ENCODE results near the gene CA10. TPM values are rescaled to one million over a fixed set of nuclear protein-coding genes. Genes with fewer than 3 reads are reported as not detected.

The CA10 gene
- total and polyA plus RNA-seq, 8 donors: 1.3 TPM; not detected in 7

DNA sequence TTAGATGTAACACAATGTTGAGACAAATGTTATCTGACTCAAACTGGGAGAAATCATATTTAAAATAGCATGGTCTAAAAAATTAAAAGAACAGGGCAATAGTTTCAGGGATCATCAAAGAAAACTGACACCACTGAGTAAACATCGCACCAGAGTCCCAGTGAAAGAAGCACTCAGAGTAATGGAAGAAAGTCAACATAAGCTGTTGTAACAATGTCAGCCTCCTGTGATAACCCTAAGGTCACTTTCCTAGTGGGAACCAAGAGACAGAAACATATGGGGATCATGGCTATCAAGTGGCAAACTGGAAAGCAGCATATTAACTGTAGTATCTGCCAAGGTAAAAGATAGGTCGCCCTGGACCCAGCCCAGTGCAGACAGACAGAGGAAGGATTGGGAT lies 160.8 kb downstream of the CA10 start:
- no peak overlapping the region for H3K4me3 ChIP-seq
- no peaks in the 10 kb centered on the region for H3K9me3 ChIP-seq
- H3K4me1 ChIP-seq: no peaks in the 10 kb centered on the region
- H3K27ac ChIP-seq: no peak overlapping the region
- no peak for DNase-seq
- no peaks in the 10 kb centered on the region for H3K36me3 ChIP-seq
- H3K27me3 ChIP-seq: no peaks in the 10 kb centered on the region
- 23 to 51% (median 36%) methylated on average over 2 of the region's 2 CpGs for WGBS, 5 donors
- intact Hi-C loops (cut with DNase I; ENCODE audit: low total_unique reads): no loop called here
- TF ChIP-seq POLR2AphosphoS5 (IDR thresholded peaks at IDR 0.05) (no peak), EP300 (IDR thresholded peaks at IDR 0.05) (no peak), POLR2A (IDR thresholded peaks at IDR 0.05) (no peak)
- TF ChIP-seq, protein P1, sequence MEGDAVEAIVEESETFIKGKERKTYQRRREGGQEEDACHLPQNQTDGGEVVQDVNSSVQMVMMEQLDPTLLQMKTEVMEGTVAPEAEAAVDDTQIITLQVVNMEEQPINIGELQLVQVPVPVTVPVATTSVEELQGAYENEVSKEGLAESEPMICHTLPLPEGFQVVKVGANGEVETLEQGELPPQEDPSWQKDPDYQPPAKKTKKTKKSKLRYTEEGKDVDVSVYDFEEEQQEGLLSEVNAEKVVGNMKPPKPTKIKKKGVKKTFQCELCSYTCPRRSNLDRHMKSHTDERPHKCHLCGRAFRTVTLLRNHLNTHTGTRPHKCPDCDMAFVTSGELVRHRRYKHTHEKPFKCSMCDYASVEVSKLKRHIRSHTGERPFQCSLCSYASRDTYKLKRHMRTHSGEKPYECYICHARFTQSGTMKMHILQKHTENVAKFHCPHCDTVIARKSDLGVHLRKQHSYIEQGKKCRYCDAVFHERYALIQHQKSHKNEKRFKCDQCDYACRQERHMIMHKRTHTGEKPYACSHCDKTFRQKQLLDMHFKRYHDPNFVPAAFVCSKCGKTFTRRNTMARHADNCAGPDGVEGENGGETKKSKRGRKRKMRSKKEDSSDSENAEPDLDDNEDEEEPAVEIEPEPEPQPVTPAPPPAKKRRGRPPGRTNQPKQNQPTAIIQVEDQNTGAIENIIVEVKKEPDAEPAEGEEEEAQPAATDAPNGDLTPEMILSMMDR (IDR thresholded peaks at IDR 0.05): no peak

DNA sequence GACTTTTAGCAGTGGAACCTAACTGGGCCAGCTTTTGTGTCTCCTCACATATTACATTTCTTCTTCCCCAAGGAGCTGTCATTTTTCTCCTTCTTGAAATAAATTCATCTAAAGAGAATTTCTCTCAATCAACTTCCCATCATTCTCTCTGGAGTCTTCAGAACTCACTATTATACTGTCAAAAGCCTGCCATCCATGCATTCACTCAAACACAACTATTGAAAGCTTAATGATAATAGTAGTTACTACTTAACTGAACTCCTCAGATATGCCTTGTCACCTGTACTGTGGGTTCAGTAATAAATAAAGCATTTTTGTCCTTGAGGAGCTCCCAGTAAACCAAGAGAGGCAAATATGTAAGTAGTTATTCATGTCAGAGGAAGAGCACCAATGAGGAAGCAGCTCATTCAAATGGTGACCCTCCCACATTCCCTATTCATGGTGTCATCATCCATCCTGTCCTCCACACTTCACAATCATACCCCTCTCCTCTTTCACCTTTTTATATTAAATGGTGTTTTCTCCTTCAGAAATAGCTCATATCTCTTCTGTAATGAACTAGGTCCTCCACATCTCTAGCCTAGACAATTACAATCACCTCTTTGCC lies 162.6 kb downstream of the CA10 start:
- no peaks in the 10 kb centered on the region for H3K27me3 ChIP-seq
- no peaks in the 10 kb centered on the region for H3K36me3 ChIP-seq
- no peaks in the 10 kb centered on the region for H3K4me1 ChIP-seq
- H3K9me3 ChIP-seq: no peaks in the 10 kb centered on the region
- intact Hi-C loops (cut with DNase I; ENCODE audit: low total_unique reads): no loop called here
- no peak overlapping the region for H3K27ac ChIP-seq
- TF ChIP-seq, protein P1 (IDR thresholded peaks at IDR 0.05): no peak
- no peak for TF ChIP-seq POLR2AphosphoS5 (IDR thresholded peaks at IDR 0.05)
- no peak for TF ChIP-seq EP300 (IDR thresholded peaks at IDR 0.05)
- no peak for TF ChIP-seq POLR2A (IDR thresholded peaks at IDR 0.05)
- no peak for DNase-seq
- H3K4me3 ChIP-seq: no peak overlapping the region

DNA sequence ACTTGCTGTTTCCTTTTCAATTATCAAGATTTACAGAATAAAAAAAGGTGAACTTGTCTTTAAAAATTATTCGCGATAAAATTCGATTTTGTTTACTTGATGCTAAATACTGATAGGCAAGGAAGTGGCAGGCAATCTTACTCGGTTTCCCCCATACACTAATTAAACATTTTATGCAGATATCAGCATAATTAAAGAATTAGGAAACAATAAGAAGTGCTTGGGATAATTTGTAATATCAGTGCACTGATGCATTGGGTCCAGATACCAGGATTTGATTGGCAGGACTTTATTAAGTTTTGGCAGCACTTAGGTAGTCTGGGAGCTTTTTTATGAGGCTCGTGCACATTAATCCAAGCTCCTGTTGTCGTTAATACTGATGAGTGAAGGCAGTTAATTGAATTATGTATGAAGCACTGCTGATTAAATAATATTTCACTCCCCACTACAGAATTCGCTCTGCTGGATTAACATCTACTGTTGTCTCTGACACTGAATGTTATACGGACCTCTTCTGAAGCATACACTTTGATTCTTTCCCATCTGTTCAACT lies 165.6 kb downstream of the CA10 start:
- Histone ChIP-seq H3K4me1 (no peaks in the 10 kb centered on the region), H3K27me3 (no peaks in the 10 kb centered on the region), H3K36me3 (no peaks in the 10 kb centered on the region), H3K4me3 (no peak overlapping the region), H3K27ac (no peak overlapping the region), H3K9me3 (no peaks in the 10 kb centered on the region)
- 73 to 82% (median 77%) methylated on average over 8 of the region's 8 CpGs for WGBS, 5 donors
- intact Hi-C loops (cut with DNase I; ENCODE audit: low total_unique reads): no loop called here
- TF ChIP-seq POLR2AphosphoS5 (IDR thresholded peaks at IDR 0.05): no peak
- TF ChIP-seq, protein P1 (IDR thresholded peaks at IDR 0.05): no peak
- TF ChIP-seq POLR2A (IDR thresholded peaks at IDR 0.05): no peak
- TF ChIP-seq EP300 (IDR thresholded peaks at IDR 0.05): no peak
- DNase-seq: no peak

DNA sequence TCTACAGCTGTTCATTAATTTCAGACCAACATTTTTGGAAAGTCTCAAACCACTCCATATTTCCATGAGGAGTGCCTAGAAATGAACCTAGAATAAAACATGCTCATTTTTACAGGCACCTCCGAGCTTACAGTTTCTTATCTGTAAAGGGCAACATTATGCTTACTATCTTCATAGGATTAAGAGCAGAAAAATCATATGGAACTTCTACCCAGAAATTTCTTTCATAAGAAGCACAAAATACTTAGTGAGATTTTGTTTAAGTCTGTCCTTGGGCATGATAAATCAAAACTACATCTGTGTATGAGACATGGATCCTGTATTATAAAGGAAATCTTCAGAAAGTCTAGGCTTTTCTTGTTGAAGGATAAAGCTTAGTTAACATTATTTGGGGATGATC lies 187.4 kb downstream of the CA10 start:
- Histone ChIP-seq H3K4me1 (no peaks in the 10 kb centered on the region), H3K4me3 (no peak overlapping the region), H3K27ac (no peak overlapping the region), H3K9me3 (no peaks in the 10 kb centered on the region), H3K27me3 (no peaks in the 10 kb centered on the region), H3K36me3 (no peaks in the 10 kb centered on the region)
- TF ChIP-seq POLR2AphosphoS5 (IDR thresholded peaks at IDR 0.05): no peak
- TF ChIP-seq, protein P1 (IDR thresholded peaks at IDR 0.05): no peak
- no peak for TF ChIP-seq EP300 (IDR thresholded peaks at IDR 0.05)
- TF ChIP-seq POLR2A (IDR thresholded peaks at IDR 0.05): no peak
- DNase-seq: no peak
- WGBS, 5 donors: 43 to 72% (median 68%) methylated on average over 1 of the region's 1 CpG
- intact Hi-C loops (cut with DNase I; ENCODE audit: low total_unique reads): no loop called here
